ENCODE data around the gene RNF26. TPM values are rescaled to one million over a fixed set of nuclear protein-coding genes. Genes with fewer than 3 reads are reported as not detected.
A peak's percentile ranks its signal among the peaks of the same experiment; 100 is the strongest.

The RNF26 gene
- 10 to 100 TPM; 19.8 to 21.1 TPM for total RNA-seq
- 10 to 100 TPM; 37.0 to 45.9 (median 39.6) TPM for polyA plus RNA-seq
- 8.9 to 17.2 (median 12.3) reads per million in 6 experiments for total RNA-seq

GRCh38 chr11:119334174-119334930 is at the start of gene RNF26:
TSS of gene RNF26 (plus strand) at chr11:119334527. CDS start at chr11:119335123, 596 bp downstream.
- H3K4me3 Mint-ChIP-seq, result peak within 1 kb of the TSS; percentile 88 to 99 (median 98)
- peak; percentile 95 to 96 for ATAC-seq
- peaks cover 0 to 10% (median 3%) of the 10 kb centered on the region in 3 donors for H3K36me3 Mint-ChIP-seq
- POLR2A ChIA-PET, result interaction anchor here (1.2 to 1.6 kb wide), 5 partner anchors 9 to 240 kb away, joined by 4 to 10 read pairs (median 4); a partner anchor contains a TSS
- H3K4me1 Mint-ChIP-seq, result peaks cover 14 to 48% (median 42%) of the 10 kb centered on the region in 4 donors
- peak; percentile 81 to 97 (median 94) for DNase-seq
- peaks cover 4 to 14% (median 11%) of the 10 kb centered on the region in 5 donors for H3K27me3 Mint-ChIP-seq
- H3K9me3 Mint-ChIP-seq, result no peaks in the 10 kb centered on the region
- peak within 1 kb of the TSS; percentile 87 to 99 (median 98) for H3K27ac Mint-ChIP-seq

- Mint-ChIP-seq H3K9me3 (no peaks in the 10 kb centered on the region), H3K27ac (peak overlapping the region in 3 of 10 donors; percentile 53 to 79 (median 63)), H3K27me3 (no peaks in the 10 kb centered on the region), H3K4me3 (no peak overlapping the region), H3K4me1 (peaks cover 21 to 36% (median 29%) of the 10 kb centered on the region in 4 donors), H3K36me3 (peaks cover 8 to 57% (median 14%) of the 10 kb centered on the region in 3 donors)
- DNase-seq (no peak), ATAC-seq (no peak)
- POLR2A ChIA-PET, result interaction anchor here (0.6 to 4.9 kb wide), 2 partner anchors 79 to 768 kb away, joined by 6 to 56 read pairs; partner anchors contain the start of gene CBL
These were observed 48.9 kb upstream of the RNF26 start for GRCh38 chr11:119285431-119285830.

GRCh38 chr11:119288219-119288618 is 46.1 kb upstream of the RNF26 start:
- peaks cover 9 to 15% (median 13%) of the 10 kb centered on the region in 4 donors for H3K4me1 Mint-ChIP-seq
- H3K9me3 Mint-ChIP-seq, result no peaks in the 10 kb centered on the region
- H3K4me3 Mint-ChIP-seq, result no peak overlapping the region
- POLR2A ChIA-PET, result interaction anchor here (0.5 to 1.2 kb wide), 4 partner anchors 9 to 246 kb away, joined by 3 to 4 read pairs (median 3); partner anchors contain the start of gene CBL
- DNase-seq (no peak), ATAC-seq (no peak)
- H3K27me3 Mint-ChIP-seq, result no peaks in the 10 kb centered on the region
- peak overlapping the region in 4 of 10 donors; percentile 13 to 27 (median 22) for H3K27ac Mint-ChIP-seq
- peaks cover 8 to 71% (median 21%) of the 10 kb centered on the region in 3 donors for H3K36me3 Mint-ChIP-seq

- POLR2A ChIA-PET, result no interaction called here
- no peaks in the 10 kb centered on the region for H3K27me3 Mint-ChIP-seq
- peak overlapping the region in 1 of 10 donors; percentile 24 for H3K27ac Mint-ChIP-seq
- peaks cover 8 to 71% (median 16%) of the 10 kb centered on the region in 3 donors for H3K36me3 Mint-ChIP-seq
- DNase-seq (no peak), ATAC-seq (no peak)
- H3K4me1 Mint-ChIP-seq, result peaks cover 0 to 5% (median under 1%) of the 10 kb centered on the region in 4 donors
- H3K4me3 Mint-ChIP-seq, result no peak overlapping the region
- H3K9me3 Mint-ChIP-seq, result no peaks in the 10 kb centered on the region
These were observed 43.3 kb upstream of the RNF26 start for GRCh38 chr11:119290894-119291497.

- DNase-seq (no peak), ATAC-seq (no peak)
- Mint-ChIP-seq H3K36me3 (peaks cover 4 to 70% (median 10%) of the 10 kb centered on the region in 3 donors), H3K9me3 (no peaks in the 10 kb centered on the region), H3K4me1 (no peaks in the 10 kb centered on the region), H3K27me3 (no peaks in the 10 kb centered on the region), H3K4me3 (no peak overlapping the region), H3K27ac (no peak overlapping the region)
- POLR2A ChIA-PET, result no interaction called here
These were observed 40.9 kb upstream of the RNF26 start for GRCh38 chr11:119293461-119293860.

GRCh38 chr11:119295178-119295577 is 39.1 kb upstream of the RNF26 start:
- no peak overlapping the region for H3K4me3 Mint-ChIP-seq
- H3K36me3 Mint-ChIP-seq, result peaks cover 6 to 78% (median 15%) of the 10 kb centered on the region in 3 donors
- ATAC-seq (no peak), DNase-seq (no peak)
- no peak overlapping the region for H3K27ac Mint-ChIP-seq
- H3K9me3 Mint-ChIP-seq, result no peaks in the 10 kb centered on the region
- no peaks in the 10 kb centered on the region for H3K27me3 Mint-ChIP-seq
- no peaks in the 10 kb centered on the region for H3K4me1 Mint-ChIP-seq
- POLR2A ChIA-PET, result no interaction called here

- POLR2A ChIA-PET, result interaction anchor here (0.9 to 1.1 kb wide), 2 partner anchors 10 to 92 kb away, joined by 3 read pairs; partner anchors contain the start of gene CBL
These were observed 36.4 kb upstream of the RNF26 start for GRCh38 chr11:119297938-119298337.

GRCh38 chr11:119298726-119299125 is 35.6 kb upstream of the RNF26 start:
- POLR2A ChIA-PET, result no interaction called here
- Mint-ChIP-seq H3K27ac (peak overlapping the region in 1 of 10 donors; percentile 49), H3K36me3 (peaks cover 11 to 87% (median 26%) of the 10 kb centered on the region in 3 donors), H3K9me3 (no peaks in the 10 kb centered on the region), H3K4me1 (peaks cover 0 to 5% (median under 1%) of the 10 kb centered on the region in 4 donors), H3K4me3 (no peak overlapping the region), H3K27me3 (no peaks in the 10 kb centered on the region)
- no peak for ATAC-seq
- no peak for DNase-seq

More at GRCh38 chr11:119297938-119298337, 36.4 kb upstream of the RNF26 start:
- Mint-ChIP-seq H3K9me3 (no peaks in the 10 kb centered on the region), H3K36me3 (peaks cover 11 to 86% (median 22%) of the 10 kb centered on the region in 3 donors), H3K4me1 (peaks cover 0 to 5% (median under 1%) of the 10 kb centered on the region in 4 donors), H3K27me3 (no peaks in the 10 kb centered on the region), H3K4me3 (no peak overlapping the region), H3K27ac (peak overlapping the region in 2 of 10 donors; percentile 13 to 35)
- DNase-seq (no peak), ATAC-seq (no peak)

- no peak for ATAC-seq
- H3K27ac Mint-ChIP-seq, result peak overlapping the region in 1 of 10 donors; percentile 40
- H3K4me1 Mint-ChIP-seq, result peaks cover 0 to 8% (median 3%) of the 10 kb centered on the region in 4 donors
- H3K27me3 Mint-ChIP-seq, result no peaks in the 10 kb centered on the region
- no peak for DNase-seq
- POLR2A ChIA-PET, result interaction anchor here (0.6 to 1.9 kb wide), 3 partner anchors 22 to 232 kb away, joined by 3 to 6 read pairs (median 5); partner anchors contain the start of gene VPS11
- H3K4me3 Mint-ChIP-seq, result no peak overlapping the region
- H3K9me3 Mint-ChIP-seq, result no peaks in the 10 kb centered on the region
- peaks cover 11 to 93% (median 26%) of the 10 kb centered on the region in 3 donors for H3K36me3 Mint-ChIP-seq
These were observed 34.9 kb upstream of the RNF26 start for GRCh38 chr11:119299416-119299815.

GRCh38 chr11:119300198-119300964 is 33.9 kb upstream of the RNF26 start:
- POLR2A ChIA-PET, result interaction anchor here (1.3 to 1.9 kb wide), 2 partner anchors 21 to 233 kb away, joined by 5 to 6 read pairs; partner anchors contain the start of gene VPS11

GRCh38 chr11:119303227-119303718 is 31.1 kb upstream of the RNF26 start:
- DNase-seq (no peak), ATAC-seq (no peak)
- H3K4me1 Mint-ChIP-seq, result peaks cover 22 to 35% (median 31%) of the 10 kb centered on the region in 4 donors
- H3K27ac Mint-ChIP-seq, result peak overlapping the region in 9 of 10 donors; percentile 19 to 100 (median 72)
- no peaks in the 10 kb centered on the region for H3K27me3 Mint-ChIP-seq
- no peaks in the 10 kb centered on the region for H3K9me3 Mint-ChIP-seq
- POLR2A ChIA-PET, result interaction anchor here (1.1 to 7.8 kb wide), 2 partner anchors 17 to 194 kb away, joined by 3 to 138 read pairs; partner anchors contain the start of gene MCAM
- H3K4me3 Mint-ChIP-seq, result no peak overlapping the region
- peaks cover 10 to 70% (median 24%) of the 10 kb centered on the region in 3 donors for H3K36me3 Mint-ChIP-seq

More at GRCh38 chr11:119300198-119300964, 33.9 kb upstream of the RNF26 start:
- Mint-ChIP-seq H3K27ac (peak overlapping the region in 3 of 10 donors; percentile 56 to 75 (median 65)), H3K4me1 (peaks cover 7 to 14% (median 10%) of the 10 kb centered on the region in 4 donors), H3K4me3 (no peak overlapping the region), H3K36me3 (peaks cover 11 to 95% (median 26%) of the 10 kb centered on the region in 3 donors), H3K27me3 (no peaks in the 10 kb centered on the region), H3K9me3 (no peaks in the 10 kb centered on the region)
- DNase-seq, result no peak
- ATAC-seq, result no peak

Data from naive thymus-derived CD8-positive, alpha-beta T cell (primary cell).